Common myeloid progenitor, CD34-positive (primary cell): ENCODE data around the gene GAPVD1.

Source experiments
- CTCF ChIA-PET: fragments of 350-600 bp; sonication (Branson Sonifier 250); formaldehyde crosslinking; loops from one replicate; lab custom pipeline; 2021; ENCODE audit warnings: antibody characterized with exemption; lab: Charles Lee
- POLR2A ChIA-PET: fragments of 350-600 bp; sonication (Branson Sonifier 250); formaldehyde crosslinking; loops from one replicate; lab custom pipeline; 2021; ENCODE audit warnings: antibody characterized with exemption; lab: Charles Lee
- DNase-seq, 3 donors: peaks; one replicate each; pipeline versions ENCODE4 v3.0.0 to v3.0.0-alpha.2; 2013
- H3K27ac ChIP-seq, 2 experiments: 1 replicate in 1 of 2; 2 replicates in 1 of 2; pipeline ENCODE4 v1.7.0; 2013; ENCODE audit warnings: inconsistent platforms in 2 of 2, low read length in 2 of 2, mild to moderate bottlenecking in 2 of 2, low read depth in 1 of 2, moderate library complexity in 1 of 2; ENCODE audit not compliant: severe bottlenecking in 2 of 2, insufficient read depth in 1 of 2, poor library complexity in 1 of 2
- H3K27me3 ChIP-seq, 5 experiments: replicated peaks in 2 of 5; 1 replicate in 3 of 5; 2 replicates in 2 of 5; pipeline versions ENCODE4 v1.6.1 to v1.7.0; 2013; ENCODE audit warnings: low read length in 4 of 5, mild to moderate bottlenecking in 2 of 5, moderate library complexity in 2 of 5, inconsistent platforms in 1 of 5; ENCODE audit not compliant: insufficient read depth in 5 of 5, control insufficient read depth in 4 of 5
- H3K36me3 ChIP-seq, 4 experiments: 1 replicate in 2 of 4; 2 replicates in 2 of 4; pipeline versions ENCODE4 v1.6.1 to v1.7.0; 2013; ENCODE audit warnings: low read length in 3 of 4, control low read depth in 1 of 4, mild to moderate bottlenecking in 1 of 4; ENCODE audit not compliant: control insufficient read depth in 4 of 4, insufficient read depth in 4 of 4
- H3K4me1 ChIP-seq, 4 experiments: 1 replicate in 3 of 4; 2 replicates in 1 of 4; pipeline versions ENCODE4 v1.6.1 to v1.7.1; 2013; ENCODE audit warnings: low read length in 3 of 4, mild to moderate bottlenecking in 3 of 4, control low read depth in 1 of 4, inconsistent platforms in 1 of 4, moderate library complexity in 1 of 4; ENCODE audit not compliant: control insufficient read depth in 4 of 4, insufficient read depth in 4 of 4; ENCODE audit errors: control extremely low read depth in 1 of 4
- H3K4me3 ChIP-seq, 7 experiments: 1 replicate in 4 of 7; 2 replicates in 3 of 7; pipeline versions ENCODE4 v1.5.1 to v1.7.0; 2013; ENCODE audit warnings: mild to moderate bottlenecking in 7 of 7, low read length in 6 of 7, moderate library complexity in 6 of 7, inconsistent platforms in 2 of 7, low read depth in 2 of 7, control low read depth in 1 of 7; ENCODE audit not compliant: insufficient read depth in 4 of 7, control insufficient read depth in 1 of 7; ENCODE audit errors: extremely low read depth in 1 of 7
- H3K9me3 ChIP-seq, 5 experiments: 1 replicate in 4 of 5; 2 replicates in 1 of 5; pipeline versions ENCODE4 v1.6.1 to v1.7.1; 2013; ENCODE audit warnings: low read length in 4 of 5, mild to moderate bottlenecking in 2 of 5, inconsistent platforms in 1 of 5, low read depth in 1 of 5, moderate library complexity in 1 of 5; ENCODE audit not compliant: control insufficient read depth in 4 of 5, insufficient read depth in 2 of 5; ENCODE audit errors: control extremely low read depth in 1 of 5
- WGBS: methylation state at CpG from one replicate; pipeline ENCODE4 v1.1.5; 2013; ENCODE audit not compliant: insufficient coverage; 5-methylcytosine and 5-hydroxymethylcytosine counted together

Gene GAPVD1

DNA sequence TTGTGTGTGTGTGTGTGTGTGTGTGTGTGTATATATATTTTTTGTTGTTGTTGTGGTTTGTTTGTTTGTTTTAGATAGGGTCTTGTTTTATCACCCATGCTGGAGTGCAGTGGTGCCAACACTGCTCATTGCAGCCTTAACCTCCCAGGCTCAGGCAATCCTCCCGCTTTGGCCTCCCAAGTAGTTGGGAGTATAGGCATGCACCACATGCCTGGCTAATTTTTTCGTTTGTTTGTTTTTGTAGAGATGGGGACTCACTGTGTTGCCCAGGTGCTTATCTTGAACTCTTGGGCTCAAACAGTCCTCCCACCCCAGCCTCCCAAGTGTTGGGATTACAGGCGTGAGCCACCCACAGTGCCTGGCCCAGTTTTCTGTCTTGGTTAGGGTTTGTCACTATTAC is 77.3 kb downstream of the GAPVD1 start:
- Histone ChIP-seq H3K27me3 (no peaks in the 10 kb centered on the region), H3K4me1 (no peaks in the 10 kb centered on the region), H3K27ac (no peak overlapping the region), H3K36me3 (peaks cover 12 to 62% (median 41%) of the 10 kb centered on the region in 4 experiments), H3K9me3 (no peaks in the 10 kb centered on the region), H3K4me3 (no peak overlapping the region)
- POLR2A ChIA-PET = no interaction called here
- CTCF ChIA-PET = no interaction called here
- WGBS = 100% methylated on average over 3 of the region's 3 CpGs
- no peak for DNase-seq

DNA sequence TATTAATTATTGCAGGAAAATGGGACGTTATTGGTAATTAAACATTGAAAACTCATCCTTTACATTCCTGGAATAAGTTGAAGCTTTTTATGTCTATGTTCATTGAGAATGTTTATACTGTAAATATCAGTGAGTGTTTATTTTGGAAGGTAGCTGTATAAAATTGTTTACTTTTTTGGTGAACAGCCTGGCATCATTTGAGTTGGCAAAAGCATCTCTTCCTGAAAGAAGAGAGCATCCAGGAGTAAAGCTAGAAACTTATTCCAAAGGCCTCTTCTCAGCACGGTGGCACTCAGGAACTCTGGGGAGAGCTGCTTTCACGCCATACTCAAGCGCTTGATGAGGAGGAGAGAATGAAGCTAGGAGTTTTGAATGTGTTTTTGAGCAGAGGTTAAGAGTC is 79.9 kb downstream of the GAPVD1 start:
- H3K4me1 ChIP-seq = no peaks in the 10 kb centered on the region
- no peak for DNase-seq
- H3K9me3 ChIP-seq = no peaks in the 10 kb centered on the region
- WGBS = 100% methylated on average over 3 of the region's 4 CpGs
- H3K36me3 ChIP-seq = peaks cover 15 to 64% (median 43%) of the 10 kb centered on the region in 4 experiments
- POLR2A ChIA-PET = no interaction called here
- CTCF ChIA-PET = interaction anchor here (0.6 to 1.7 kb wide), 2 partner anchors 13 to 49 kb away, joined by 3 to 5 read pairs; no protein-coding TSS in a partner anchor
- H3K27me3 ChIP-seq = no peaks in the 10 kb centered on the region
- H3K4me3 ChIP-seq = no peak overlapping the region
- H3K27ac ChIP-seq = no peak overlapping the region

DNA sequence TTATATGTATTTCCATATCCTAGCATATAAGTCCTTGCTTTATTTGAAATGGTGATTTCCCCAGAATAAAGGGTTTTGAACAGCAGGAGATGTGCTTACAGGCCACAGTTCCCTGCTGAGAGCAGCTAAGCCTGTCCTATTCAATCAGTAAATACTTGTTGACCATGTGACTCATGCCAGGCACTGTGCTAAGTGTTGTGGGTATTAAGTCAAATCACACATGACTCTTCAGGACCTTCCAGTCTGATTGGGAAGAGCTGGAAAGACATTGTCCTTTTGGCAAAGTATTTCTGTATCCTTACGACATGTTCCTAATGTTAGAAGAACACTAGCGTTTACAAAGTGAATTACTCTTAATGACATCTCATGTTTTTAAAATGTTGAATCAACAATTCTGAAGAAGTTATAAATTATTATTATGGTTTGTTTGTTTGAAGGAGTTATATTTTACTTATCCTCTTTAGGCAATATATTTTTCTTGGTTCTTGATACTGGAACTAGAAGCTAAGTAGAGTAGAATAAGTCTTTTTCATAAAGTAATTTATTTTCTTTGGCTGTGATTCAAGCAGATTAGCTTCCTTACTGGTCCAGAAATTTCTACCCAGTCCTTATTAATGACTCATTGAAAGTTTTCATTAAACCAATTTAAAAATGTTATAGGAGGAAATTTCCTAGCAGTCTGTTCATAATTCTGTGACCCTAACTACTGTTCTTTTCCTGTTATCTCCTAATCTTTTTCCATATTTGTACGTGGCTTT is 82.1 kb downstream of the GAPVD1 start:
- POLR2A ChIA-PET = no interaction called here
- WGBS = no CpG with 5 or more reads among the region's 3 CpGs
- no peak for DNase-seq

DNA sequence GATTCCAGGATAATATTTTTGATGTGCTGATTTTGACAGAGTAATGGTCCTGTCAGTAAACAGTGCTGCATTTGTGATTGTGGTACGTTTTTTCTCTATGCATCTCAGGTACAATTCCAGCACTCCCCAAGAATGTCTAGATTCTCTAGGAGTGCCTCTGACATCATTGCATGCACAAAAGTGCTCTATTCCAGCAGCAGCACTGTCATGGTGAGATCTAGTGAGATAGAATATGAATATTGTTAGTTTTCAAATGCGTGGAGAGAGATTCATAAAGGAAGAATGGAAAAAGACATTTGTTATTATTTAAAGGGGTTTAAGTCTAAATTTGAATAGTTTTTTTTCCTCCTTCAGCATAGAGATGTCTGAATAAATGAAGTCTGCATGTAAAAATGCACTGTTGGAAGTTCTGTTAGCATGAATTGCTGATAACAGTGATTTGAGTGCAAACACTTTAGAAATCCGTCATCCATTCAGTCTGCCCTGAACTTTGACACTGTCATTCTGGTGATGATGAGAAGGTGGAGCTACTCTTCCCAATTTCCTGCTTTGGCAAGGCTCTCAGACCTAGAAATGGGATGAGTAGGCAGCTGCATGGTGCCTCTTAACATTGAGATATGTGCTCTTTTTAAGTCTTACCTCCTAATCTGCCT is 84.6 kb downstream of the GAPVD1 start:
- no peak for DNase-seq
- peaks cover 0 to 4% (median 0%) of the 10 kb centered on the region in 5 experiments for H3K9me3 ChIP-seq
- WGBS = 100% methylated on average over 2 of the region's 3 CpGs
- ChIA-PET CTCF (interaction anchor here (0.7 to 1.3 kb wide), 2 partner anchors 31 to 42 kb away, joined by 3 read pairs; no protein-coding TSS in a partner anchor), POLR2A (no interaction called here)
- peaks cover 30 to 81% (median 62%) of the 10 kb centered on the region in 4 experiments for H3K36me3 ChIP-seq
- no peaks in the 10 kb centered on the region for H3K4me1 ChIP-seq
- H3K27ac ChIP-seq = no peak overlapping the region
- H3K4me3 ChIP-seq = no peak overlapping the region
- H3K27me3 ChIP-seq = no peaks in the 10 kb centered on the region

More for the DNA sequence above, 82.1 kb downstream of the GAPVD1 start:
- CTCF ChIA-PET = interaction anchor here (0.9 to 1.4 kb wide), 3 partner anchors 8 to 88 kb away, joined by 3 read pairs; no protein-coding TSS in a partner anchor
- H3K9me3 ChIP-seq = no peaks in the 10 kb centered on the region
- peaks cover 23 to 68% (median 48%) of the 10 kb centered on the region in 4 experiments for H3K36me3 ChIP-seq
- no peak overlapping the region for H3K27ac ChIP-seq
- H3K27me3 ChIP-seq = no peaks in the 10 kb centered on the region
- no peaks in the 10 kb centered on the region for H3K4me1 ChIP-seq
- H3K4me3 ChIP-seq = no peak overlapping the region

DNA sequence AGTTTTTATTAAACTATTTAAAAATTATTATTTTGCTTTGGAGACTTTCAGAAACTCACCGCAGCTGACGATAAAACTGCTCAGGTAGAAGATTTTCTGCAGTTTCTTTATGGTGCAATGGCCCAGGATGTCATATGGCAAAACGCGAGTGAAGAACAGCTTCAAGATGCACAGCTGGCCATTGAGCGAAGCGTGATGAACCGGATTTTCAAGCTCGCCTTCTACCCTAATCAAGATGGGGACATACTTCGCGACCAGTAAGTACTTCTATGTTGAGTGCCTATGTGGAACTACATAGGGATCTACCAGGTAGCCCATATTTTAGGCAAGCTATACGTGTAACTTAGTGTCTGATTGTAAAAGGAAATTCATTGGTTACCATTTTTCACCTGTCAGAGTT is 94.0 kb downstream of the GAPVD1 start:
- peaks cover 0 to 4% (median 0%) of the 10 kb centered on the region in 5 experiments for H3K9me3 ChIP-seq
- H3K4me3 ChIP-seq = no peak overlapping the region
- DNase-seq = no peak
- ChIA-PET POLR2A (no interaction called here), CTCF (interaction anchor here (1.4 to 1.8 kb wide), 2 partner anchors 12 to 16 kb away, joined by 4 to 5 read pairs; no protein-coding TSS in a partner anchor)
- WGBS = 98% methylated on average over 11 of the region's 11 CpGs
- no peaks in the 10 kb centered on the region for H3K27me3 ChIP-seq
- H3K36me3 ChIP-seq = peaks cover 22 to 81% (median 57%) of the 10 kb centered on the region in 4 experiments
- no peak overlapping the region for H3K27ac ChIP-seq
- no peaks in the 10 kb centered on the region for H3K4me1 ChIP-seq

DNA sequence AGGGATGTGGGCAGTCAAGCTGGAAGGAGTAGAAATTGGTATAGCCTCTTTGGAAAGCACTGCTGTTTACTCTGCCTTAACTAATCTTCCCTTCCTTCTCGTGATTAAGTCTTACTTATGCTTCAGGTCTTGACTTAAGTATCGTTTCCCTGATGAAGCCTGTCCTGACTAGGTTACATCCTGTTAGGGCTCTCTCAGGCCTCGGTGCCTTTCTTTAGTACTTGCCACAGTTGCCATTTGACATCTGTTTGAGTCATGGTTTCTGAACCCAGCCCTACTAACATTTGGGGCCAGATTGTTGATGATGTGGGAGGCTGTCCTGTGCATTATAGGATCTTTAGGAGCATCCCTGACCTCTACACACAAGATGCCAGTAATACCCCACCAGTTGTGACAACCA is 94.4 kb downstream of the GAPVD1 start:
- no peak for DNase-seq
- no peaks in the 10 kb centered on the region for H3K9me3 ChIP-seq
- POLR2A ChIA-PET = no interaction called here
- H3K4me3 ChIP-seq = no peak overlapping the region
- 100% methylated on average over 3 of the region's 3 CpGs for WGBS
- no peaks in the 10 kb centered on the region for H3K4me1 ChIP-seq
- CTCF ChIA-PET = interaction anchor here (1.4 to 1.8 kb wide), 2 partner anchors 12 to 16 kb away, joined by 4 to 5 read pairs; no protein-coding TSS in a partner anchor
- H3K27me3 ChIP-seq = no peaks in the 10 kb centered on the region
- no peak overlapping the region for H3K27ac ChIP-seq
- H3K36me3 ChIP-seq = peaks cover 21 to 81% (median 56%) of the 10 kb centered on the region in 4 experiments
